HG02943 (cell line): ENCODE measurements around the gene AUH.

Experiments
- ATAC-seq: cut with Tn5 transposase; IDR thresholded peaks from one replicate; pipeline ENCODE4 v1.9.1; 2021; ENCODE audit warnings: mild to moderate bottlenecking, low read depth, moderate library complexity; ENCODE audit not compliant: unreplicated experiment

The AUH gene

DNA sequence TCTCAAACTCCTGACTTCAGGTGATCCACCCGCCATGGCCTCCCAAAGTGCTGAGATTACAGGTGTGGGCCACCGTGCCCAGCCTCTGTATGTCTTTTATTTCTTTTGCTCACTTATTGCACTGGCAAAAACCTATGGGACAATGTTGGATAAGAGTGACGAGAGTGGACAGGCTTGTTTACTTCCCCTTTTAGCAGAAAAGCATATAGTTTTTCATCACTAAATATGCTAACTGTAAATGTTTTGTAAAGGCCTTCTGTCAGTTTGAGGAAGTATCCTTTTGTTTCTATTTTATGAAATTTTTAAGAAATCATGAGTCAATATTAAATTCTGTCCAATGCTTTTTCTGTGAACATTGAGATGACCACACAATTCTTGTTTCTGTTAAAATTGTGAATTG lies 103.3 kb downstream of the AUH start:
- ATAC-seq = no peak

DNA sequence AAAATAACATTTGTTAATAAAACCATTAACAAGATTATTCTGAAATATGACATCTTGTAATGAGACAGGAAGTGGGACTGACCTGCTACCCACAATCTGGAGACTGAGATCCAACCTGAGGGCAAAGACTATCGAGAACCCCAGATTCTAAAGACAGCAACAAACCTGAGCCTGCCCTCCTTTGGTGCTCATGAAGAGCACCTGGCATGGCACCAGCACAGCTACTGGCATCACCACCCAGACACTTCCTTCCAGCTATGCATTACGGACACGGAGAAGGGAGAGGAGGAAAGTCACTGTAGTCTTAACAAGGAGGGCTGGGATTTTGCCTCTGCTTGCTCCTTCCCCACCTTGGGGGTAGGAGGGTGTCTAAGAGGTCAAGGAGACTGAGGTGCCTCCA lies 105.5 kb downstream of the AUH start:
- no peak for ATAC-seq

DNA sequence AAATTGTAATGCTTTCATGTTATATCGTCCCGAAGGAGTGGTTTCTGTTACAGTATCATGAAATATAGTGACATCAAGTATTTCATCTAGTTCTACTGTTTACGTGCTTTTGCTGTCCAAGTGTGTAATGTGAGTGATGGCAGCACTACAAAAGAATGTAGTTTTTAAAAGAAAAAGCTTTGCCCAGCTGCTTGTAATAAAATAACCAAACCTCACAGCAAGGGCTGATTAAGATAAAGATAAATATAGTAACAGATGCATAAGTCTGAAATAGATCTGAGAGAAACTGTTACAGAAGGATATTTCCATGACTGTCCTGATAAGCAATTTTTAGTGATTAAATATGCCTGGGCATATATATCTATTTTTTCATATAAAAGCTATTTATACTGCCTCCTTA lies 106.4 kb downstream of the AUH start:
- no peak for ATAC-seq

DNA sequence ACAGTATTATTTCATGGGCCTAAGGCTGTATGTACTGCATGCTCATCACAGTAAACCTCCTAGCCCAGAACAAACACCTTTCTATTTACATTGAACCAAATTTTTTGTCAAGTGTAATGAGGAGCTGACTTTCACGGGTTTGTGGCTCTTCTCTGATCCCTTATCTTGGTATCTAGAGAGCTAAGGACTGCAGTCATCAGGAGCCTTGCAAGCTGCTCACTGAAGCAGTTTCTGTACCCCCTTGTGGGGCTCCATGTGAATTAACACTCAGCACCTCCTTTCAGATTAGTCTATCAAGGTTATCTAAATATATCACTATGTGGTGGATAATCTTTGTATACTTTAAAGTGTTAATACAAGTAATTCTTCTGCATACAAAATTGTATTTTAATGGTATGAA lies 108.2 kb downstream of the AUH start:
- ATAC-seq = no peak

DNA sequence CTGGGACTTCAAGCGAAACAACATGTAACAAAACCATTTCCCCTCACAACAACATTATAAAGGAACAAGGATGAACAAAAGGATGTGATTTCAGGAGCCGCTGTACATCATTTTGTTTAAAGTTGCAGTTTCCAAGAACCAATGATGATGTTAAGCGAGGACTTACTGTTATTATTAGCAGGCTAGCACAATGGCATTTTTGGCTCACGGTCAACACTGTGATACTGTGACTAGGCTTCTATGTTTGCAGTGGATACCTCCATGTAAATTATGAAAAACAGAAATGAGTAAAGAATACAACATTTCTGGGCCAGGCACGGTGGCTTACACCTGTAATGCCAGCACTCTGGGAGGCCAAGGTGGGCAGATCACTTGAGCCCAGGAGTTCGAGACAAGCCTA lies 113.0 kb downstream of the AUH start:
- no peak for ATAC-seq

DNA sequence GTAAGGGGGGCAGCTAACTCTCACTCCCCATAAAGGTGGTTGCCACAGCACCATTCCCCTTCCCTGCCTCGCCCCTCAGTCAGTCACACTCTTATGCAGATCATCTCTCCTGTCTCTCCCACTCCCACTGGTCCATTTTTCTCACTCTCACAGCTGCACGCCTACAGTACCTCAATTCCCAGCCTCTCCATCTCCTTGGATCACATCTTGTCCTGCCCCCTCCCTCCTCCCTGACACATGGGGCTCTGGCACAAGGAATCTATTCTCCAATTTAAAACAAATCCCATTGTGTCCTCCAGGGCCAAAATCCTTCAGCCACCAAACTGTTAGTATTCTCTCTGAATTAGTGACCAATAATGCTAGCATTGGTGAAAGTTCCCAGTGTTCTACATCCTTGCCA lies 114.4 kb downstream of the AUH start:
- no peak for ATAC-seq

DNA sequence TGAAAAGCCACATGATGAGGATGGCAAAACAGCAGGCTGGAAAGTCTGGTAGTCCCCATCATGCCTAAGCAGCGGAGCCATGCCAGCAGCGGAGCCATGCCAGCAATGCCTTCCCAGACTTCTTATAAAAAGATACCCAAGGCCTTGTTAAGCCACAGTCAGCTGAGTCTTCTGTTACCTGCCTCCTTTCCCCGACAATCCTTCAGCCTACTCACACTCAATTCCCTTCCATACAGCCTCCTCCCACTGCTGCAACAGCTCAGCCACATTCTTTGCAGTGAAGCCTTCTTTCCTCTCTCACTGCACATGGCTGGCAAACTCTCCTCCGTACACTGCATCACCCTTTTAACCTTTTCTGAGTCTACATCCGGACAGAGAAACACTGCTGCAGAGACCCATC lies 114.9 kb downstream of the AUH start:
- ATAC-seq = no peak

DNA sequence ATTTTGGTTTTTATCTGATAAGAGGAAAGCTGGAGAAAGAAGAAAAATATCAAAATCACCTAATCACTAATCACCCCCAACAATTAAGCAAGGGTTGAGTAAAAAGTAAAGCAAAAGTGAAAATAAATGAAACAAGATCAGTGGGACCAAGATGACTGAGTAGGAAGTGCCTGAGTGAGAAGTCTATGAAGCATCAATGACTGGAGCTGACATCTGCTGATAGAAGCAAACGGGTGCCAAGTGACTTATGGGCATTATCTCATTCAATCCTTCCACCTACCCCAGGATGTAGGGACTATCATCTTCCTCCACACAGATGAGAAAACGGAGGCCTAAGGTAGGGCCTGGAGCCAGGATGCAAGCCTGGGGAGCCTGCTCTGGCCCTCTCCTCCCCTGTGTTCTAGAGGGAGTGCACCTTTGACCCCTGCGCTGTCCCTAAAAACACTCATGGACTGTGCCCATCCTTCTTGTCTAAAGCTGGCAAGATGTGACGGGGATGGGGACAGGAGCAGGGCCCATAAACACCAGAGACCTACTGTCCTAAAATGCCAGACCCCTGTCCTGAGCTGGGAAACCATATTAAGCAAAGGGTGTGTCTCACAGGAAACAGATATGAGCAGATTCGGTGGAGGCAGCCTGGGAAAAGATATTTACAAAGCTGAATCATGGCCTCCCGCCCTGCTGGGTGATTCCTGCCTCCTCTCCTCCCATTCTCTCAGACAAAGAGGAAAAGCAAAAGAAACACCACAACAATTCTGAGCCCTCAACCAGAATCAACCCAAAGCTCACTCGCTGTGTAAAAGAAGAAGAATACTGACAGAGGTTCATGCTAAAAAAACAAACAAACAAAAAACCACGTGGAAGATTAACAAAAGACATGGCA lies 116.0 kb downstream of the AUH start:
- no peak for ATAC-seq

DNA sequence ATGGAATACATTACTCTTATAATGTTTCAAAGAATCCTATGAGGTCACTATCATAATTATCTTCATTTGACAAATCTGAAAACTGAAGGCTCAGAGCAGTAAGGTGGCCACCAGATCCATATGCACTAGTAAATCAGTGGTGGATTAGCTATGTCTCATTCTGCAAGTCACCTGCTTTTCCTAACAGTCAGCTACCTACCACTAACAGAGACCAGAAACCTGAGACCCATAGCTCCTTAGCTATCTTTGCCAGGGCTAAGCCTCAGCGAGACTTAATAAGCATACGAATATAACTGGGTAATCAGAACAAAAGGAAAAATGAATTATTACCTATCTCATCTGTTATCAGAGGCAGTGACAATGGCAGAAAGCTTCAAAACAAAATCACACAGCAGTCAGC lies 118.7 kb downstream of the AUH start:
- ATAC-seq = no peak

DNA sequence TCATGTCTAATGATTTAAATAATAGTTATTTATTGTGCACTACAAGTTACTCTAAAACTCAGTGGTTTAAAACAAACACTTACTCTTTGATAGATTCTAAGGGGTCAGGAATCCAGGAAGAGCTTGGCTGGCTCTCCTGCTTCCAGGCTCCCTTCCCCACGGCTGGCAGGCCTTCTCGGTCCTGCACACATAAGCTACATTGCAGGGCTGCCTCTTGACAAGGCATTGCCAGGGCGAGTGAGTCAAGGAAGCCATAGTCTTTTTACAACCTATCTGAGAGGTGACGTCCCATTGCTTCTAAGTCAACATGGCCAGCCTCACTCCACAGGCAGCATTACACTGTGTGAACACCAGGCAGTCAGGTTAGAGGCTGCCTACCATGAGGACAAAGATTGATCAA lies 119.8 kb downstream of the AUH start:
- no peak for ATAC-seq

DNA sequence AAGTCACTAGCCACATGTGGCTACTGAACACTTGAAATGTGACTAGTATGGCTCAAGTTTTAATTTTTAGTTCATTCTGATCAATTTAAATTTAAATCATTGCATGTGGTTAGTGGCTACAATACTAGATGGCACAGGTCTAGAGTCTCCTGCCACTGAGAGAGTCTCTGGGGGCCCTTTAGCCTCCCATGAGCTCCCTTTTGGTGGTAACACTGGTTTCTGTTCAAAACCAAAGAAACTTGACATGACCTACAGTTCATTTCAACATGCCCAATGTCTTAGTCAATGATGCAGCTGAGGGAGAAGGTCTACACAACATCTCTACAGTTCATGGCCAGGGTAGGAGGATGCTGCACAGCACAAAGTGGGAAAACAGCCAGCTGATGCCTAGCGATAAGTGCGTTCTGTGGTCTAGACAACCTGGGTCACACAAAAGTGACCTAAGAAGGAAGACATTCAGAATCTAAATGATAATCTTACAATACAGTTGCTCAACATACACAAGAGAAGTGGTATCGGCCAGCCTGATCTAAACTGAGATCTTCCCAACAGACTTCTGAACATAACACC lies 121.0 kb downstream of the AUH start:
- ATAC-seq = no peak

DNA sequence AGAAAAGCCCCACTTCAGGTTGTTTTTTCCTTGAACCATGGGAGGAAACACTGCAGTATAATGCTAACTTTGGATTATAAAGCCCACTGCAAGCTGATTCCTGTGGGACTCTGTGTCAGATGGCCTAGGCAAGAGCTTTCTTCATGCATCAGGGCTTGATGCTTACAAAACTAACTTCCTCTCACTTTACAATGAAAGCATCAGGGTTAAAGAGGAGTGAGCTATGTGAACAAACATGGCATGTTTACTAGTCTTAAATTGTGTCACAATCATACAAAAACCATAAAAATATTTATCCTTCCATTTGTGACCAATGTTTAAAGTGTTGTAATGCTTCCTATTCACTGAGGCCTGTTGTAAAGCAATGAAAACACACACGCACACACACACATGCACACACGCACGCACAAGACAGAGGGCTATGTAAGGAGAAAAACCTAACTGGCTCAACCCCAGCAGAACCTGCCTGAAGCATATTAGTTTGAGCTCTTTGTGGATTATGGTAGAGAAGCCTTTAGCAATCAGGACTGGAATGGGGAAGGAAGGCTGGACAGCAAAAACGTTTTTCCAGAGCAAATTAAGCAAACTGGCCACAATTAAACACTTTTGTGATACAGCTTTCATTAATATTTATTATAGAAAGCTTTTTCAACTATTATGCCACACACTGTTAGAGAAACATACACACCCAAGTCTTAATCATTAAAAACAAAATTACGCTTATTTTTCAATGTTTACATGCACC lies 122.2 kb downstream of the AUH start:
- ATAC-seq = no peak

DNA sequence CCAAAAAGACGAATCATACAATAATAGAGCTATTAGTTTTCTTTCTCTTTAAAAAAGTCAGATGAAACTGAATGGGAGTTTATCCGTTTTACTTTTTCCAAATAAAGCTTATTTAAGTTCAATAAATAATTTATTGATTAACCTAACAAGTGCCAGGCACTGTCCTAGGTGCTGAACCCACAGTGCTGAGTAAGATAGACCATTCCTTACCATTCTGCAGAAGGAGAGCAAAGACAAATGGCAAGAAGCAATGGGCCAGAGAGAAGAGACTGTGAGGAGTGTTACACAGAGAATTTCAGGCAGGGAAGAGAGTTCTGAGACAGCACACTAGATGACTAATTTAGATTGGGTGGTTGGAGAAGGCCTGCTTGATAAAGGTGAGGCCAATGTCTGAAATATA lies 127.2 kb downstream of the AUH start:
- no peak for ATAC-seq

DNA sequence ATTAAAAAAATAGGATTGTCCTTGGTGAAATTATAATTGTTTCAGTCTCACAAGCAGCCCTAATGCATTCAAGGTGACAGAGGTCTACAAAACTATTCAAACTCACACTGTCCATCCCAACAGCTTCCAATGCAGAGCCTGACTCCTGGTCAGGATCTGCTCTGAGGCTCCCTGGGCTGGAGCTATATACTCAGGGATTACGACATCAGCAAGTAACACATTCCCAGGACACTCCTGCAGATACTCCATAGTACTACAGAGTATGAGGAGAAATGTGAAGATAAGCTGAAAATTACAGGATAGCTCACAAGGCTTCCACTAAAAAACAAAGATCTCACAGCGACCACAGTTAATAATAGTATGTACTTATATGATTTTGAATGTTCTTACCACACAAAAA lies 130.1 kb downstream of the AUH start:
- no peak for ATAC-seq

DNA sequence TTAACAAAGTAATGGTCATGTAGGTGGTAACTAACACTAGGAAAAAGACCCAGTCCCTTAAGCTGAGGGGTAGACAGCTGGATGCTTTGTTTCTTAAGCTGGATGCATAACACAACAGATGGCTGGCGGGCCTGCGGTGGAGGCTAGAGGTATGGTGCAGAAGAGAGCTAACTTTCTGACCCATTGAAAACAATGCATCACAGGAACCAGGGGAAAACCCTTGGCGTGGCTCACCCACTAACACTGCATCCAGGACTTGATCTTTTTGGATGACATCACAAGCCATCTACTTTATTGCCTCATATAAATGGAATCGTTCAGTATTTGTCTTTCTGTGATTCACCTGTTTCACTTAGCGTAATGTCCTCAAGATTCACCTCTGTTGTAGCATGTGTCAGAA lies 138.7 kb downstream of the AUH start:
- ATAC-seq = no peak

DNA sequence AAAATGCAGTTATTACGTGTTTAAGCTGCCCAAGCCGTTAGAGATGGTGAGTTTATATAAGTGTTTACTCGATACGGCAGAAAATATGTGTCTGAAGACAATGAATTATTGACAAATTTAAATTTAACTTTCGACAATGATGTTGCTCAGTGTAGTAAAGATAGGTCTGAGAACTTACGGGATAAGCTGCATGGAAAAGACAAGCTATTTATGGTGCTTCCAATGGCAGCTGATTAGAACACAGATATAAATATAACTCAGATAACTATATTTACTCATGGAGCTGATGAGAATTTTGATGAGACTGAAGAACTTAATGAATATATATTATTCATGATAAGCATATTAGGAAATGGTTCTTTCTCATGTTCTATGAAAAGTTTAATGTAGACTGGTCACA lies 139.3 kb downstream of the AUH start:
- ATAC-seq = no peak

DNA sequence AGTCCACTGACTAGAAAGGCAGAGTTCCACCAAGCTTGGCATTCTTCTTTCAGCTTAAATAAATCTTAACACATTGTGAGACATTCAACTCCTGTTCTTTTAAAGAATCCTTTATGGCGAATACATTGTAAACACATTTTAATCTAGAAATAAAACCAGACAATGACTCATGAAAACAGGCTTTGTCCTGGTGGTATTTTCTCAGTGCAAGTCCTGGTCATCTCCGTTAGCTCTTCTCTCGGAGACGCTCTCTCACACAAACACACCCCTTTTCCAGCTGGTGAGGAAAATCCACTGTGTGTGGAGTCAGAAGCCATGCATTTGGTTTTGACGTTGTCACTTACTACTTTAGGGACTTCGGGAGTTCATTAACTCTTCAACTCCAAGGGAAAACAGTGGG lies 140.4 kb downstream of the AUH start:
- ATAC-seq = no peak

DNA sequence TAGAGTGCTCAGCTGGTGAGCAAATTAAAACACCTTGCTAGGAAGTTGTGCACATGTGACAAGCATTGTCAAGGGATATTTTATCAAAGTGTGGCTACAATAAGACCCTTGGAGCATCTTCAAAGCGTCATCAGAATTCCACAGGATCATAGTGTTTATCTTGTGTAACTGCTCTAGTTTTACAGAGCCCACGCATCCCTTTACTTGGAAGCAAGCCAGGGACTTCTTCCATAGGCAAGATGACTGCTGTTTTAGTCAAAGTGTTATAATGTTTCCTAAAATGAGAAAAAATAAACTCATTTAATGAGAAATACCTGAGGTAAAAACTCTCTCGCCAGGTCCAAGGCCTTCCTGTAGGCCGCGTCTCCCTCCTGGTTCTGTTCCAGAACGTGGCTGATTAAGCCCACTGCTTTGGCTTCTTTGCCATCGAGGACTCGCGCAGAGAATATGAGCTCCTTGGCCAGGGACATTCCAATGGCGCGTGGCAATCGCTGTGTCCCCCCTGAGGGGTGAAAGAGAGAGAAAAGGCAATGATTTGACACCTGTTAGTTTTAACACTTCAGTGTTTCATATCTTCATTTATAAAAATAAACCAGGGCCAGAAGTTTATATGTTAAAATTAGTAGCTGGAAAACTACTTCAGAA lies 141.1 kb downstream of the AUH start:
- ATAC-seq = no peak

DNA sequence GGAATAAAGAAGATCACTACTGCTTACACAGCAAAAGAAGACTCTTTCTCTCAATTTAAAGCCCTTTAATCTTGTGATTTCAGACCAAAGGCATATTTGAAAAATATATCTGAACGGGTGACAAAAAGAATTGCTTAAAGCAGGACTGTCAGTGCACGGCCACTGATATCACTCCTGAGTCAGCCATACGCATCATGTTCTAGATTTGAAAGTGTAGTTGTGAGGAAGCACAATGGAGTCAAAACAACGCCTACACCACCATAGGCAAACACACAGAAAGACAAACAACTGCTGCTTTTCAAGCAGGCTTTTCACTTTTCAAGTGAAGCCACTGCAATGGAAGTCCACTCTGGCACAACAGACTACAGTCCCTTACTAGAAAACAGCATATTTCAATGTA lies 141.7 kb downstream of the AUH start:
- no peak for ATAC-seq

DNA sequence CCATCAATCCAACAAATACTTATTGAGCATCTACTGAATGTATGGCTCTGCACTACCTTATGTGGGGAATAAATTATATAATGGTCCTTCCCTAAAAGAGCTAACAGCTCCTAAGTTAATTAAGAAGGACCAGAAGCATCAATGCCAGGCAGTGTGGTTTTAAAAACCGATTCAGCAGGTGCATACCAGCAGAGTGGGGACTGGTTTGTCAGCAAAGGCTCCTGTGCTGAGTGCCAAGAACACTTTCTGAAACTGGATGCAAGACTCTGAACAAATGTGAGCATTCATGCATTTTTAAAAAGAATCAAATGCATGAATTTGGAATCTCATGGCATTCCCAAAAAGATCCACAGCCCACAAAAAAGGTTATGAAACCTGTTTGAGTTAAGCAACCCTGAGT lies 142.2 kb downstream of the AUH start:
- ATAC-seq = no peak

DNA sequence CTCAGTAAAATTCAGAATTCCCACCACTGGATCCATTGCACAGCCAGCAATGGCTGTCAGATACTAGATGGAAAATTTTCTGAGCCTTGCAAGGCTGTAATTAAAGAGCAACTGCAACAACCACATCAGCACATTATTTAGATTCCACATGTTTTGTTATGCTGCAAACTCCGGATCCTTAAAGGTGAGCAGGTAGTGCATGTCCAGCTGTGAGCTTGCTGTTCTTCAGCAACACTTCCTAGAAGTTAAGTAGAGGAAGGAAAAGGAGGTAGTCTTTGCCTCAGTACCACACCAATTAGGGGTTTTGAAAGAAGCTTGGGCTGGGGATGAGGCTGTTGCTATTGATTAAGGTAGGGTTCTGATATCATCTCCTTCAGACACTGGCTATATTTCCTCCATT lies 144.3 kb downstream of the AUH start:
- no peak for ATAC-seq
